Thyroid gland (tissue), 4 donors: ENCODE measurements around the gene MOSPD3.

Experiments
- POLR2A ChIP-seq, 2 donors: fragments of 450-650 bp; IDR thresholded peaks; one replicate each; pipeline ENCODE4 v1.6.1; 2017; ENCODE audit warnings: antibody characterized with exemption in 2 of 2, mild to moderate bottlenecking in 2 of 2, moderate library complexity in 1 of 2
- TF ChIP-seq, protein P1 (sequence below), 6 experiments: fragments of 200-600 bp in 3 of 6; fragments of 450-650 bp in 3 of 6; sonication (generic) in 3 of 6; IDR thresholded peaks; one replicate each; pipeline ENCODE4 v1.5.1; 2016 to 2019; ENCODE audit warnings: antibody characterized with exemption in 6 of 6, mild to moderate bottlenecking in 2 of 6, inconsistent platforms in 1 of 6, moderate library complexity in 1 of 6

DNA sequence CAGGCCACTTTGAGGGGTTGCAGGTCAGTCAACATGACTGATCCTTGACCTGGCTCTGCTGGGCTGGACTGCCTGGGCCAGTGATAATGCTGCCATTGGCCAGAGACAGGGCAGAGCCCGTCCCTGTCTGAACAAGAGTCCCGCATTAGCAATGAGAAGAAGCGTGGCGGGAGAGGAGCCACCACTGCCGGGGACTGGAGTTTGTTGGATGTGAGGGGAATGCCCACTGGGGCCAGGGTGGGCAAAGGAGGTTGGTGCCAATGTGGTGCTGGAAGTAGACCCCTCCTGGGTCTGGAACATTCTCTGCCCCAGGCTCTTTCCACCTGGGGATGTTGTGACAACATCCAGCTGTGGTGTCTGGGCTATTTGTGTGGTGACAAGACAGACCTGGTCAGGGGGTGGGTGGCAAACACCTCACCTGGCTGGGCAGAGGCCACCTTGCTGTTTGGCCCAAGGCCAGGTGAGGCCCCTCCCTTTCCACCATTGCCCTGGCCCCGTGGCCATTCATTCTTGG lies 46.3 kb upstream of the MOSPD3 start:
- TF ChIP-seq, protein P1, sequence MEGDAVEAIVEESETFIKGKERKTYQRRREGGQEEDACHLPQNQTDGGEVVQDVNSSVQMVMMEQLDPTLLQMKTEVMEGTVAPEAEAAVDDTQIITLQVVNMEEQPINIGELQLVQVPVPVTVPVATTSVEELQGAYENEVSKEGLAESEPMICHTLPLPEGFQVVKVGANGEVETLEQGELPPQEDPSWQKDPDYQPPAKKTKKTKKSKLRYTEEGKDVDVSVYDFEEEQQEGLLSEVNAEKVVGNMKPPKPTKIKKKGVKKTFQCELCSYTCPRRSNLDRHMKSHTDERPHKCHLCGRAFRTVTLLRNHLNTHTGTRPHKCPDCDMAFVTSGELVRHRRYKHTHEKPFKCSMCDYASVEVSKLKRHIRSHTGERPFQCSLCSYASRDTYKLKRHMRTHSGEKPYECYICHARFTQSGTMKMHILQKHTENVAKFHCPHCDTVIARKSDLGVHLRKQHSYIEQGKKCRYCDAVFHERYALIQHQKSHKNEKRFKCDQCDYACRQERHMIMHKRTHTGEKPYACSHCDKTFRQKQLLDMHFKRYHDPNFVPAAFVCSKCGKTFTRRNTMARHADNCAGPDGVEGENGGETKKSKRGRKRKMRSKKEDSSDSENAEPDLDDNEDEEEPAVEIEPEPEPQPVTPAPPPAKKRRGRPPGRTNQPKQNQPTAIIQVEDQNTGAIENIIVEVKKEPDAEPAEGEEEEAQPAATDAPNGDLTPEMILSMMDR (IDR thresholded peaks at IDR 0.05) = no peak
- TF ChIP-seq POLR2A (IDR thresholded peaks at IDR 0.05) = no peak
